ENCODE results near the gene ABL1.

Gene ABL1

DNA sequence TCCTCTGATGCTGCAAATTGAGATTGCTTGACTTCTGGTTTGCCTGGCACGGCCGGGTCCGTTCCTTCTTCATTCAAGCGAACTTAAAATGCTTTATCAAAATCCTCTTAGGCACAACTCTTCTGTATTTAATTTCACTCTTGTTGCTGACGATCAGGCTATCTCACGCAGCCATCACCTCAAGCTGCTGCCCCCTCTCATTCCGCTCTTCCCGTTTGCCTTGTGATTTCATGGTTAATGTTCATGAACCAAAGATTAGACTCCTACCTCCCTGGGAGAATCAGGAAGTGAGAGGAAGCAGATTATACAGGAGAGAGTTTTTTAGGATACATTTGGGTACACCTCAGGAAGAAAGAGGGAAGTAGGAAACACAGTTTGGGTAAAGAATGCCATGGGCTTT is 38.9 kb downstream of the ABL1 start:
- no peak for DNase-seq

DNA sequence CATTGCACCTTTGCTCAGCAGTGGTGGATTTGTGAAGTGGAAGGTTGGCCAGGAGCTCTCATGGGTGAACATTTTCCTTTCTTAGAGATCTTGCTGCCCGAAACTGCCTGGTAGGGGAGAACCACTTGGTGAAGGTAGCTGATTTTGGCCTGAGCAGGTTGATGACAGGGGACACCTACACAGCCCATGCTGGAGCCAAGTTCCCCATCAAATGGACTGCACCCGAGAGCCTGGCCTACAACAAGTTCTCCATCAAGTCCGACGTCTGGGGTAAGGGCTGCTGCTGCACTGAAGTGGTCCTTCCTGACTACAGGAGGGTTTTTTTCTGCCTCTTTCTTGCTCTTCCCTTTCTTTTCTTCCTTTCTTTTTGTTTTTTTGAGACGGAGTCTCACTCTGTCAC is 39.7 kb downstream of the ABL1 start:
- no peak for DNase-seq

DNA sequence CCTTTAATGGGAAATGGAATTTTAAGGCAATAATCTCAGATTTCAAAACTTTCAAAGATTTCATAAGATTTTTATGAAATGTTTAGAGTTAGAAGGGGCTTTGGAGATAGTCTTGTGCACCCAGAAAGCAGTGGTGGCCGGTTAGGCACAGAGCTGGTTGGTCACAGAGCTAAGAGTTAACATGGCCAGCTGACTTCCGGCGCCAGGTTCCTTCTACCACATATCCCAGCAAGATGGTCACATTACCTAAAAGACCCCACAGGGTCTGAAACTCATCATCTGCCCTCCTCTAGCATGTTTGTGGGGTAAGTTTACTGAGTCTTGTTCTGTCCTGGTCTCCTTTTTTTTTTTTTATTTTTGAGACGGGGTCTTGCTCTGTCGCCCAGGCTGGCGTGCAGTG is 42.2 kb downstream of the ABL1 start:
- no peak for DNase-seq

DNA sequence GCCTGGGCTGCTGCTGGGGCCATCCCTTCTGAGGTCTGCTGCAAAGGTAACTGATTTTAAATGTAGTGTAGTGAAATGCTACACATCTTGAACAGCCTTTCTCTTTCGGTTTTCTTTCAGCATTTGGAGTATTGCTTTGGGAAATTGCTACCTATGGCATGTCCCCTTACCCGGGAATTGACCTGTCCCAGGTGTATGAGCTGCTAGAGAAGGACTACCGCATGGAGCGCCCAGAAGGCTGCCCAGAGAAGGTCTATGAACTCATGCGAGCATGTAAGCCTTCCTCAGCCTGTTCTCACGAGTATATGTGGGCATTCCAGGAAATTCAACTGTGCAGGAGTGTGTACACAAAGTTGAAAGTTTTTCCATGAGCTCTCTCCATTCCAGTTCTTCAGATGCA is 43.2 kb downstream of the ABL1 start:
- DNase-seq: no peak

DNA sequence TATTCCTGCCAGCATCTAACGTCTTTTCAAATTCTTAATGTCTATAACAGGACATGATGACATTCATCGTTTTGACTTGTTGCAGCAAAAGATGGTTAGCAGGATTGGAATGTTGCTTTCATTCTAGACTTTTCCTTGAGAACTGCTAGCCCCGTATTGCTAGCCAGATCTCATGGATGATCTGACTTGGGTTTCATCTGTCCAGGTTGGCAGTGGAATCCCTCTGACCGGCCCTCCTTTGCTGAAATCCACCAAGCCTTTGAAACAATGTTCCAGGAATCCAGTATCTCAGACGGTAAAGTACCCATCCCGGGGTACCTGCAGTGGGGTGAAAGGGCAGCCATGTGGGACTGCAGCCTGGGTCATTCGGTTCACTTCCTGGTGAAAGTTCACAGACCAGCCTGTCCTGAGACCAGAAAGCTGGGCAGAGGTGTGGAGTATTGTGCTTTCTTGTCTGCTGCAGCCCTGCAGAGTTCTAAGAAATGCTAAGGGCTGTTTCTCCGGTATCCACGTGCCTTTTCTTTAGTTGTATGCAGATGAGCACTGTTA is 44.9 kb downstream of the ABL1 start:
- no peak for DNase-seq

DNA sequence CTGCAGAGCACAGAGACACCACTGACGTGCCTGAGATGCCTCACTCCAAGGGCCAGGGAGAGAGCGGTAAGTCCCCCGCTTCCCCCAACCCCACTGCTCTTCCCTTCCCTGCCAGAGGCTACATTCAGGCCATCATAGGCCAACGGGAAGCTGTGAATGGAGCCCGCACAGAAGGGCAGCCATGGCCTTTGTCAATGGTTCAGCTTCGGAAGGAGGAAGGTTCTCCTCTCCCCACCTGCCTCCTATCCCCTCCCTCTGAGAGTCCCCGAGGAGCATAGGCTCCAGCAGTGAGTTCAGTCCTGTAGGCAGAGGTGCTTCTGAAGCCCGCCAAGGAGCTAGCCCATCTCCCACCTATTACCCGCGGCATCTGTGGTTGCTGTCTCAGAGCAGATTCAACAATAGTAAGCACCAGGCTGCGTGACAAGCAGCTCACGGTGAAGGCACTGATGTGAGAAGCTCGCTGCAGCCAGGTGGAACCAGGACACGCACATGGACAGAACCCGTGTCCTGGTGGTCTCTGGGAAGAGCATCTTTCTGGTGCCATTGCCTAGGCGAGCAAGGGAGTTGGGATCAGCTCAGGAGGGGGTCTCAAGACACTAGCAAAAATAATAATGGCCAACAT is 45.7 kb downstream of the ABL1 start:
- DNase-seq: no peak

DNA sequence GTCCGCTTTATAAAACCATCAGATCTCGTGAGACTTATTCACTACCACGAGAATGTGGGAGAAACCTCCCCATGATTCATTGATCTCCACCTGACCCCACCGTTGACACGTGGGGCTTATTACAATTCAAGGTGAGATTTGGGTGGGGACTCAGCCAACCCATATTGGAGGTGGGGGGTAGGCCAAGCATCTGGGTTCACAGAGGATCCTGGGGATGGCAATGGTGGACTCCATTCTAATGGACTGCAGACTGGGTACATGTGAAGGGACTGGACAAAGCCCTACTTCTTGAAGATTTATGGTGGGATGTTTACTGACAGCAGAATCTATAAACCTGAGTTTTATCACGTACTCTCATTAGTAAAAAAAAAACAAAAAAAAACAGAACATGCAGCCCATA is 46.5 kb downstream of the ABL1 start:
- no peak for DNase-seq

DNA sequence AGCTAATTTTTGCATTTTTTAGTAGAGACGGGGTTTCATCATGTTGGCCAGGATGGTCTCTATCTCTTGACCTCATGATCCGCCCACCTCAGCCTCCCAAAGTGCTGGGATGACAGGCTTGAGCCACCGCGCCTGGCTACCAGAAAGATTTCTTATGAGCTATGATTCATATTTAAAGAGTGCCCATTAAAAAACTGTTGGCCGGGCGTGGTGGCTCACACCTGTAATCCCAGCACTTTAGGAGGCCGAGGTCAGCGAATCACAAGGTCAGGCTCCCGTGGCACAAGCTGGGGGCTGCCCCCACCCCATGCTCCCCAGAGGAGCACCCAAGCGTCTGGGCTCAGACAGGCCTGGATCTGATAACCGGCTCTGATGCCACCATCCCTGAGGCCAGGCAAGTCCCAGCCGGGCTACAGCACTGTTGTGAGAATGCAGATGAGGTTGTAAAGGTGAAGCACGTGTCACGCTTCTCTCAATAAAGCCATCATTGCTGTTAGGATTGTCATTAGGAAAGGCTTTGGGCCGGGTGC is 47.7 kb downstream of the ABL1 start:
- no peak for DNase-seq

DNA sequence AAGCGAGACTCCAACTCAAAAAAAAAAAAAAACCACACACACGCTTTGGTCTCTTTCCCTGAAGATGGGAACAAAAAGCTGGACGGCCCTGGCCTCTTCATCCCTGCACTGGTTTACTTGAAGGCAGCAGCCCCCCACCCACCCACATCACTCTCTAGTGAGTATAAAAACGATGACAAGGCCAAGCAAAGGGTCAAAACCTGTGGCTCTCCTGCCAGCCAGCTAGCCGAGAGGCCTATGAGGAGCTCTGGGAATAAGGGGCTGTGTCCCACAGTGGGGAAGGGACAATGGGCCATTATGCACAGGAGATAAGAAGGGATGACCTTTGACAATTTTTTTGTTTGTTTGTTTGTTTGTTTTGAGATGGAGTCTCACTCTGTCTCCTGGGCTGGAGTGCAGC is 48.4 kb downstream of the ABL1 start:
- DNase-seq: no peak

DNA sequence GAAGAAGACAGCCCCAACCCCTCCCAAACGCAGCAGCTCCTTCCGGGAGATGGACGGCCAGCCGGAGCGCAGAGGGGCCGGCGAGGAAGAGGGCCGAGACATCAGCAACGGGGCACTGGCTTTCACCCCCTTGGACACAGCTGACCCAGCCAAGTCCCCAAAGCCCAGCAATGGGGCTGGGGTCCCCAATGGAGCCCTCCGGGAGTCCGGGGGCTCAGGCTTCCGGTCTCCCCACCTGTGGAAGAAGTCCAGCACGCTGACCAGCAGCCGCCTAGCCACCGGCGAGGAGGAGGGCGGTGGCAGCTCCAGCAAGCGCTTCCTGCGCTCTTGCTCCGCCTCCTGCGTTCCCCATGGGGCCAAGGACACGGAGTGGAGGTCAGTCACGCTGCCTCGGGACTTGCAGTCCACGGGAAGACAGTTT is 49.1 kb downstream of the ABL1 start:
- no peak for DNase-seq

DNA sequence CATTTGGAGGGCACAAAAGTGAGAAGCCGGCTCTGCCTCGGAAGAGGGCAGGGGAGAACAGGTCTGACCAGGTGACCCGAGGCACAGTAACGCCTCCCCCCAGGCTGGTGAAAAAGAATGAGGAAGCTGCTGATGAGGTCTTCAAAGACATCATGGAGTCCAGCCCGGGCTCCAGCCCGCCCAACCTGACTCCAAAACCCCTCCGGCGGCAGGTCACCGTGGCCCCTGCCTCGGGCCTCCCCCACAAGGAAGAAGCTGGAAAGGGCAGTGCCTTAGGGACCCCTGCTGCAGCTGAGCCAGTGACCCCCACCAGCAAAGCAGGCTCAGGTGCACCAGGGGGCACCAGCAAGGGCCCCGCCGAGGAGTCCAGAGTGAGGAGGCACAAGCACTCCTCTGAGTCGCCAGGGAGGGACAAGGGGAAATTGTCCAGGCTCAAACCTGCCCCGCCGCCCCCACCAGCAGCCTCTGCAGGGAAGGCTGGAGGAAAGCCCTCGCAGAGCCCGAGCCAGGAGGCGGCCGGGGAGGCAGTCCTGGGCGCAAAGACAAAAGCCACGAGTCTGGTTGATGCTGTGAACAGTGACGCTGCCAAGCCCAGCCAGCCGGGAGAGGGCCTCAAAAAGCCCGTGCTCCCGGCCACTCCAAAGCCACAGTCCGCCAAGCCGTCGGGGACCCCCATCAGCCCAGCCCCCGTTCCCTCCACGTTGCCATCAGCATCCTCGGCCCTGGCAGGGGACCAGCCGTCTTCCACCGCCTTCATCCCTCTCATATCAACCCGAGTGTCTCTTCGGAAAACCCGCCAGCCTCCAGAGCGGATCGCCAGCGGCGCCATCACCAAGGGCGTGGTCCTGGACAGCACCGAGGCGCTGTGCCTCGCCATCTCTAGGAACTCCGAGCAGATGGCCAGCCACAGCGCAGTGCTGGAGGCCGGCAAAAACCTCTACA is 49.8 kb downstream of the ABL1 start:
- no peak for DNase-seq

DNA sequence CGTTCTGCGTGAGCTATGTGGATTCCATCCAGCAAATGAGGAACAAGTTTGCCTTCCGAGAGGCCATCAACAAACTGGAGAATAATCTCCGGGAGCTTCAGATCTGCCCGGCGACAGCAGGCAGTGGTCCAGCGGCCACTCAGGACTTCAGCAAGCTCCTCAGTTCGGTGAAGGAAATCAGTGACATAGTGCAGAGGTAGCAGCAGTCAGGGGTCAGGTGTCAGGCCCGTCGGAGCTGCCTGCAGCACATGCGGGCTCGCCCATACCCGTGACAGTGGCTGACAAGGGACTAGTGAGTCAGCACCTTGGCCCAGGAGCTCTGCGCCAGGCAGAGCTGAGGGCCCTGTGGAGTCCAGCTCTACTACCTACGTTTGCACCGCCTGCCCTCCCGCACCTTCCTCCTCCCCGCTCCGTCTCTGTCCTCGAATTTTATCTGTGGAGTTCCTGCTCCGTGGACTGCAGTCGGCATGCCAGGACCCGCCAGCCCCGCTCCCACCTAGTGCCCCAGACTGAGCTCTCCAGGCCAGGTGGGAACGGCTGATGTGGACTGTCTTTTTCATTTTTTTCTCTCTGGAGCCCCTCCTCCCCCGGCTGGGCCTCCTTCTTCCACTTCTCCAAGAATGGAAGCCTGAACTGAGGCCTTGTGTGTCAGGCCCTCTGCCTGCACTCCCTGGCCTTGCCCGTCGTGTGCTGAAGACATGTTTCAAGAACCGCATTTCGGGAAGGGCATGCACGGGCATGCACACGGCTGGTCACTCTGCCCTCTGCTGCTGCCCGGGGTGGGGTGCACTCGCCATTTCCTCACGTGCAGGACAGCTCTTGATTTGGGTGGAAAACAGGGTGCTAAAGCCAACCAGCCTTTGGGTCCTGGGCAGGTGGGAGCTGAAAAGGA is 50.7 kb downstream of the ABL1 start:
- no peak for DNase-seq

DNA sequence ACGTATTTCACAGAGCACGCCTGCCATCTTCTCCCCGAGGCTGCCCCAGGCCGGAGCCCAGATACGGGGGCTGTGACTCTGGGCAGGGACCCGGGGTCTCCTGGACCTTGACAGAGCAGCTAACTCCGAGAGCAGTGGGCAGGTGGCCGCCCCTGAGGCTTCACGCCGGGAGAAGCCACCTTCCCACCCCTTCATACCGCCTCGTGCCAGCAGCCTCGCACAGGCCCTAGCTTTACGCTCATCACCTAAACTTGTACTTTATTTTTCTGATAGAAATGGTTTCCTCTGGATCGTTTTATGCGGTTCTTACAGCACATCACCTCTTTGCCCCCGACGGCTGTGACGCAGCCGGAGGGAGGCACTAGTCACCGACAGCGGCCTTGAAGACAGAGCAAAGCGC is 51.9 kb downstream of the ABL1 start:
- no peak for DNase-seq

DNA sequence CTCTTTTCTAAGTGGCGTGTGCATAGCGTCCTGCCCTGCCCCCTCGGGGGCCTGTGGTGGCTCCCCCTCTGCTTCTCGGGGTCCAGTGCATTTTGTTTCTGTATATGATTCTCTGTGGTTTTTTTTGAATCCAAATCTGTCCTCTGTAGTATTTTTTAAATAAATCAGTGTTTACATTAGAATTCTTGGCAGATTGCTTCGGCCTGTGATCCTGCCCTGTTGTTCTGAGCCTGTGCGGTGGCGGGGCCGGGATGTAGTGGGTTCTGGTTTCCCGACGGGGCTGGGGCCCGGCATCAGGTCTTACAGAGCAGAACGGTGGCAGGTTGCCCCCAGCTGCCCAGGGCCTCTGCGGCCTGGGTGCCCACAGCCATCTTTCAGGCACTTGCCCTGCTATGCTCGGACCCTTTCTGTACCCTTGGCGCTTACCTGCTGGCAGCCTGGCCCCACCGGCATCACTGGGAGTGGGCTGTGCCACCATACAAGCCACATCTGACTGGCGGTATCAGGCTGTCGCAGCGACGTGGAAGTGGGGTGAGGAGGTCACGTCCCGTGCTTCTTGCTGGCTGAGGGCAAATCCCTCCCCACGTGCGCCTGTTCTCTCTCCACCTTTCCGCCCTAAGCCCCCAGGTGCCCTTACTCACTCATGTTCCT is 52.6 kb downstream of the ABL1 start:
- DNase-seq: no peak

DNA sequence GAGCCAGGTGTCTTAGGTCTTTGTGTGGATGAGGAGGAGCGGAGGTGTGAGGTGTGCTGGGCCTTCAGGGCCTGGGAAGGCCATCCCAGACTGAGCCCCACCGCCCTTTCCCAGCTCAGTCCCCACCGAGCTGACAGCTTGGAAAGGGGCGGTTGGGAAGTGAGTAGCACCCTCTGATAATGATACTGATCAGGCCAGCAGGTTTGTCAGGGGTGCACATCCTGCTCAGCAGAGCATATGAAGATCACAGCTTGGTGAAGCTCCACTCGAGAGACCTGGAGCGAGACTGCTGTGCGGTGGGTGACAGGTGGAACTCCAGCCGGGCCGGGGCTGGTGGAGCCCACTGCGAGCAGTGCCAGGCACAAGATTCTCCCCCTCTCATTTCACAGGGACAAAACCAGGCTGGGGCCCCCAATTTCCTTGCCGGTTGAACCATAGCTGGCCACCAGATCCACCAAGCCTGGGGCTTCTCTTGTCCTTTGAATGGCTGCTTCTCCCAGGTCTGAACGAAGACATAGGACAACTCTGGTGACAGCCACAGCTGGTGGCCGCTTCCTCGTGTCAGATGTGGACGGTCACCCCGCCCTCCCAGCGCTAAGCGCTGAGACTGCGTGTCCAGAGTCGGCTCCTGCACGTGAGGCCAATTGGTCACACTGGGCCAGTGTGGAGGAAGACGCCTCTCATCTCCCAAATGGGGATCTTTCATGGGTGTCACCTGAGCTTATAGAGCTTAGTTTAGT is 53.3 kb downstream of the ABL1 start:
- DNase-seq: no peak

DNA sequence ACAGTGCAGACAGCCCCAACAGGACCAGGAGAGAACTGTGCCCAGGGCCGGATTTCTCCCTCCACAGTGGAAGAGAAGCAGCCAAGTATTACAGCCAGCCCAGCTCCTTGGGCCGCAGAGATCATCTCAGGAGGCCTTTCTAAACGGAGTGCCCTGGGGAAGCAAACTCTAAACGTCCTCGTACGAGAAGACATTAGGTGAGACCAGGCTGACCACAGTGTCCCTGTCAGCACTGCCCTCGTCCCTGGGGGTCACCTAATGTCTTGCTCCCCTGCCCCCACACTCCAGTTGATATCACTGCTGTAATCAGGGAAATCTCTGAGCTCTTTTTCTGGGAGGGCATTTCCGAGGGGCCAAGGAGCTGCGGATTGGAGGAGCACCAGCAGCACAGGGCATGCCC is 55.1 kb downstream of the ABL1 start:
- DNase-seq: no peak

DNA sequence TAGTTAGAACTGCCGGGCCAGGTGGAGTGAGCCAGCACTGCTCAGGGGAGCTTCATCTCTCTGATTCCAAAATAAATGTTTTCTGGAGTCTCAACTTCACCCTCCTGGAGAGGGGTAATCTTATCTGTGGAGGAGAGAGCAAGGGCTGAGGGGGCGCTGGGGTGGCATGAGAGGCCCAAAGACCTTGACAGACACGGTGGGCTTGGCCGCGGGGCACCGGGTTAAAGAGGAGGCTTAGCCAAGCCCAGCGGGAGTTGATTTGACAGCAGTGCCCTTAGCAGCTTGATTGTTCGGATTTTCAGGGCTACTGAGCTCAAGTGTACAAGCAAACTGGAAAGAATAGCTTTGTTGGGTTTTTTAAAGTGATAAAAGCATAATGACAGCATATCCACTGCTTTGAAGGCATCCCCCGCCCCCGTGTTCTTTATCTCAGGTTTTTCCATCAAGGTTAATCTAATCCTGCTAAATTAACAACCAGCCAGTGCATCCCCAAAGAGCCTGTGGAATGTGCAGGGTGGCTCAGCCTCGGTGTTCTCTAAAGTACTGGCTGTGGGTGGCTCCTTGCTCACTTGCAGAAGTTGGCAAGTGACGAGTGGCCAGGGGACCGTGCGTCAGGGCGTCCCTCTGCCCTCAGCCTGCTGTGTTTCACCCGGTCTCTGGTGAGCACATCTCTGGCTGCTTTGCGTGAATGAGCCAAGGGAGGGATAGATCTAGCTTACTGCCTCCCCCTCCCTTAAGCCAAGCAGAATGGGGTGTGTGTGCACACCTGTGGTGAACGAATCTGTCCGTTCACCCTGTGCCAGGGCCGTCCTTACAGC is 56.0 kb downstream of the ABL1 start:
- DNase-seq: no peak

DNA sequence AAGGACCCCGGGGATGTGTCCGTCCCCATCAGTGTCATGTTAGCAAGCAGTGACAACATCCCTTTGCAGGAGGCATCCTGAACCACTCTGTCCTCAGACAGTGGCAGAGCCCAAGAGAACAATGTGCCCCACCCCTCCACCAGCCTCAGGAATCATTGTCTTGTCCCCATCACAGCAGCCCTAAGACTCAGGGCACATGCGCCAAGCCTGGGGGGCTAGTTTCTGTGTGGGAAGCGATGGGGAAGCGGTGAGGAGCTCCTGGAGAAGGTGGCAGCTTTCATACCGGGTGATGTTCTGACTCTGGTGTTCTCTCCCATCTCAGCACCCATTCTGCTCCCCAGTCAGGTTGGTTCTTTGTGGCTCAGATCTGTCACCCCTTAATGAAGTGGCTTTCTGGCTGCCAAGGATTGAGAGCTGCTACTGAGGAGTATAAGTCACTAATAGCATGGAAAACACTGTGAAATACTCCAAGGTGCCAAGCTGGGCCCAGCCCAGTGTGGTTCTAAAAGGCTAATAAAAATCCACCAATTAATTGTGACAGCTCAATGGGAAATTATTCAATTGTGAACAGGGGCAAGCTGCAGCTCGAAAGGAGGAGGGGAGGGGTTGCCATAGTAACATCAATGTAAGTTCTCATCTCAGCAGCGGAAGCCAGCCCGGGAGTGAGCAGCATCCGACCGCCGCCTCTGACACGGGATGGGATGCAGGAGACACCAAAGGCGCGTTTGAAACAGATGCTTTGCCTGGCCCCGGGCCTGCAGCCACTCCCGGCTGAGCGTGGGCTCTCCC is 56.8 kb downstream of the ABL1 start:
- no peak for DNase-seq

DNA sequence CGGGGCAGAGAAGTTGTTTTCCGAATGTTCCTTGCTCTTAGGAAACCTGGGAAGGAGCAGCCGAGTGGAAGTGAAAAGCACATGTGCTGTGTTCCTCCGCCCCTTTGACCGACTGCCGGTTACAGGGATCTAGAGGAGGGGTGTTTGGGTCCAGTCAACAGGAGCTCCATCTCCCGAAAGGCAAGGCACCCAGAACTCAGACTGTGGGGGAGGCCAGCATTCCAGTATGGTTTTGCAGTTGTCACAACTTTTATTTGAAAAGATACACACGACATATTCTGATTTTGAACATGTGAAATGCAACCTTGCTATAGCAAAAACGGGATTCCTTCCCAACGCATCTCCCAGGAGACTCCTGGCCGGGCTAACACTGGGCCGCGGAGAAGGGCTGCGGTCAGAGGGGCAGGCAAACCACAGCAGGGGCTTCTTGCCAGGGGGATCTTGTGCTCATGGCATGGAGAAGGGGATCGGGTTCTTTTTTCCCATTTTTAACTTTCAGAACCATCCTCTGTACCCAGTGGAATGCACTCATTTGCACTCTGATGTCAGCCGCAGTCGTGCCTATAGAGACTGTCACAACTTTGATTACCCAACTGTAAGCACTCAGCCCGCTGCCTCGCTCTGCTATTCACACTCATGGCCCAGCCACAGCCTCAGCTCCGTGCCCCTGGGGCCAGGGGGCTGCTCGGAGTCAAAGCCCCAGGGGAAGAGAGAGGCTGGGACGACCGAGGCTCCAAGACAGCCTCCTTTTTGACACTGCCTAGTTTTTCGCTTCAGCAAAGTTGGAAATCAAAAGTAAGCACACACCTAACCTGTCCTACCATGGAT is 57.6 kb downstream of the ABL1 start:
- DNase-seq: no peak

Measured in COR-L47 (cell line).